ENCODE data around the gene ACSF3. TPM values are rescaled to one million over a fixed set of nuclear protein-coding genes. Genes with fewer than 3 reads are reported as not detected.

ACSF3 gene
- polyA plus RNA-seq, 1 donor from 2014 or later, result 20.8 TPM

DNA sequence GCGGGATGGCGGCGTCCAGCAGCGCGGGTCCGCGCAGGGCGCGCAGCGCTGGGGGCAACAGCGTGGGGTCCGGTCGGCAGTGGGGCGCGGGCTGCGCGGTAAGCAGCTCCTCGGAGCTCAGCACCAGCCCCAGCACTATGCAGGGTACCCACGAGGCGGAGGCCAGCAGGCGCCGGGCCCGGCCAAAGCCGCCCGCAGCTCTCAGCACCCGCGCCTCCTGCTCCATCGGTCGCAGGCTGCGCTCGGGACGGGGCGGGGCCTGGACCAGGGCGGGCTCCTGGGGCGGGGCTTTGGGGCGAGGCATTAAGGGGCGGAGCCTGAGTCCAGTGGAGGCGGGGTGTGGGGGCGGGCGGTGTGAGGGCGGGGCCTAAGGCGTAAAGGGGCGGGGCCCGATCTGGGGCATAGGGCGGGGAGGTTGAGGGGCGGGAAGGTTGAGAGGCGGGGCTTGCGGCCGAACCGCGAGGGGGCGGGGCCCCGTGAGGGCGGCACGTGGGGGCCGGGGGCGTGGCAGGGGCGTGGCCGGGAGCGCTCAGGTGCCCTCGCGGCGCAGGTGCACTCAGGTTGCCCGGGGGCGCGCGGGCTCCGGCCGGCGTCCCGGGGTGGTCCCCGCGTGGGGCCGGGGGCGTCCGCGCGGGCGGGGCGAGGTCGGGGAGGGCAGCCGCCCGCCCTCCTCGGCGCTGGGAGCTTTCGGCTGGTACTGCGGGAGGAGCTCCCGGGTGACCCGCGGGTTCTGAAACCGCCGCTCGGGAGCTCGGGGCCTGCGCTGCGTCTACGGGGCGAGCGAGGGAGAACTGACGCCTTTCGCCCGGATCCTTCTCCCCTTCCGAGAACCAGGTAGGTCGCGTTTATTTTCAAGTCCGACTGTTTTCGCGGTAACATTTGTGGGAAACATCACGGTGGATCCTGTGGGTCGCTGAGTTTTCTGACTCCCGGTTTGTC is 108.1 kb downstream of the ACSF3 start:
- H3K27ac ChIP-seq (ENCODE audit: low read length), result no peak overlapping the region
- H3K9ac ChIP-seq (ENCODE audit: low read length), result no peak overlapping the region
- H3K9me2 ChIP-seq (ENCODE audit: insufficient read depth, low read length), result no peaks in the 10 kb centered on the region
- H3K4me2 ChIP-seq (ENCODE audit: low read length), result no peak overlapping the region
- no peak for TF ChIP-seq POLR2AphosphoS5 (IDR thresholded peaks at IDR 0.05)
- TF ChIP-seq, protein P1, sequence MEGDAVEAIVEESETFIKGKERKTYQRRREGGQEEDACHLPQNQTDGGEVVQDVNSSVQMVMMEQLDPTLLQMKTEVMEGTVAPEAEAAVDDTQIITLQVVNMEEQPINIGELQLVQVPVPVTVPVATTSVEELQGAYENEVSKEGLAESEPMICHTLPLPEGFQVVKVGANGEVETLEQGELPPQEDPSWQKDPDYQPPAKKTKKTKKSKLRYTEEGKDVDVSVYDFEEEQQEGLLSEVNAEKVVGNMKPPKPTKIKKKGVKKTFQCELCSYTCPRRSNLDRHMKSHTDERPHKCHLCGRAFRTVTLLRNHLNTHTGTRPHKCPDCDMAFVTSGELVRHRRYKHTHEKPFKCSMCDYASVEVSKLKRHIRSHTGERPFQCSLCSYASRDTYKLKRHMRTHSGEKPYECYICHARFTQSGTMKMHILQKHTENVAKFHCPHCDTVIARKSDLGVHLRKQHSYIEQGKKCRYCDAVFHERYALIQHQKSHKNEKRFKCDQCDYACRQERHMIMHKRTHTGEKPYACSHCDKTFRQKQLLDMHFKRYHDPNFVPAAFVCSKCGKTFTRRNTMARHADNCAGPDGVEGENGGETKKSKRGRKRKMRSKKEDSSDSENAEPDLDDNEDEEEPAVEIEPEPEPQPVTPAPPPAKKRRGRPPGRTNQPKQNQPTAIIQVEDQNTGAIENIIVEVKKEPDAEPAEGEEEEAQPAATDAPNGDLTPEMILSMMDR (IDR thresholded peaks at IDR 0.05; ENCODE audit: poor library complexity, severe bottlenecking), result no peak
- no peak for TF ChIP-seq EP300 (conservative IDR thresholded peaks at IDR 0.05; ENCODE audit: poor library complexity, severe bottlenecking)
- no peak for TF ChIP-seq TAF1 (IDR thresholded peaks at IDR 0.05; ENCODE audit: low read depth)
- TF ChIP-seq EZH2 (IDR thresholded peaks at IDR 0.05; ENCODE audit: borderline replicate concordance, insufficient read depth, low read length, poor library complexity, severe bottlenecking), result no peak
- TF ChIP-seq, protein P2, sequence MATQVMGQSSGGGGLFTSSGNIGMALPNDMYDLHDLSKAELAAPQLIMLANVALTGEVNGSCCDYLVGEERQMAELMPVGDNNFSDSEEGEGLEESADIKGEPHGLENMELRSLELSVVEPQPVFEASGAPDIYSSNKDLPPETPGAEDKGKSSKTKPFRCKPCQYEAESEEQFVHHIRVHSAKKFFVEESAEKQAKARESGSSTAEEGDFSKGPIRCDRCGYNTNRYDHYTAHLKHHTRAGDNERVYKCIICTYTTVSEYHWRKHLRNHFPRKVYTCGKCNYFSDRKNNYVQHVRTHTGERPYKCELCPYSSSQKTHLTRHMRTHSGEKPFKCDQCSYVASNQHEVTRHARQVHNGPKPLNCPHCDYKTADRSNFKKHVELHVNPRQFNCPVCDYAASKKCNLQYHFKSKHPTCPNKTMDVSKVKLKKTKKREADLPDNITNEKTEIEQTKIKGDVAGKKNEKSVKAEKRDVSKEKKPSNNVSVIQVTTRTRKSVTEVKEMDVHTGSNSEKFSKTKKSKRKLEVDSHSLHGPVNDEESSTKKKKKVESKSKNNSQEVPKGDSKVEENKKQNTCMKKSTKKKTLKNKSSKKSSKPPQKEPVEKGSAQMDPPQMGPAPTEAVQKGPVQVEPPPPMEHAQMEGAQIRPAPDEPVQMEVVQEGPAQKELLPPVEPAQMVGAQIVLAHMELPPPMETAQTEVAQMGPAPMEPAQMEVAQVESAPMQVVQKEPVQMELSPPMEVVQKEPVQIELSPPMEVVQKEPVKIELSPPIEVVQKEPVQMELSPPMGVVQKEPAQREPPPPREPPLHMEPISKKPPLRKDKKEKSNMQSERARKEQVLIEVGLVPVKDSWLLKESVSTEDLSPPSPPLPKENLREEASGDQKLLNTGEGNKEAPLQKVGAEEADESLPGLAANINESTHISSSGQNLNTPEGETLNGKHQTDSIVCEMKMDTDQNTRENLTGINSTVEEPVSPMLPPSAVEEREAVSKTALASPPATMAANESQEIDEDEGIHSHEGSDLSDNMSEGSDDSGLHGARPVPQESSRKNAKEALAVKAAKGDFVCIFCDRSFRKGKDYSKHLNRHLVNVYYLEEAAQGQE (IDR thresholded peaks at IDR 0.05; ENCODE audit: borderline replicate concordance), result no peak
- no peak for TF ChIP-seq RAD21 (conservative IDR thresholded peaks at IDR 0.05)
- no peak for TF ChIP-seq MXI1 (conservative IDR thresholded peaks at IDR 0.05; ENCODE audit: poor library complexity, severe bottlenecking)
- TF ChIP-seq SMC3 (conservative IDR thresholded peaks at IDR 0.05; ENCODE audit: poor library complexity), result no peak
- peak overlapping the region; percentile 55 for H3K4me3 ChIP-seq (ENCODE audit: low read length)
- no peak overlapping the region for H2AFZ ChIP-seq (ENCODE audit: low read depth, low read length)
- H3K36me3 ChIP-seq (ENCODE audit: insufficient read depth, low read length), result no peaks in the 10 kb centered on the region
- H3K27me3 ChIP-seq (ENCODE audit: insufficient read depth, low read depth, low read length), result peaks cover 53% of the 10 kb centered on the region
- H3K9me3 ChIP-seq (ENCODE audit: low read length), result peaks cover 6% of the 10 kb centered on the region
- no peaks in the 10 kb centered on the region for H3F3A ChIP-seq (ENCODE audit: insufficient read depth, low read length, poor library complexity, severe bottlenecking)
- no peaks in the 10 kb centered on the region for H3K79me2 ChIP-seq (replicated peaks; ENCODE audit: insufficient read depth, low read length)
- no peaks in the 10 kb centered on the region for H4K20me1 ChIP-seq (ENCODE audit: insufficient read depth)

DNA sequence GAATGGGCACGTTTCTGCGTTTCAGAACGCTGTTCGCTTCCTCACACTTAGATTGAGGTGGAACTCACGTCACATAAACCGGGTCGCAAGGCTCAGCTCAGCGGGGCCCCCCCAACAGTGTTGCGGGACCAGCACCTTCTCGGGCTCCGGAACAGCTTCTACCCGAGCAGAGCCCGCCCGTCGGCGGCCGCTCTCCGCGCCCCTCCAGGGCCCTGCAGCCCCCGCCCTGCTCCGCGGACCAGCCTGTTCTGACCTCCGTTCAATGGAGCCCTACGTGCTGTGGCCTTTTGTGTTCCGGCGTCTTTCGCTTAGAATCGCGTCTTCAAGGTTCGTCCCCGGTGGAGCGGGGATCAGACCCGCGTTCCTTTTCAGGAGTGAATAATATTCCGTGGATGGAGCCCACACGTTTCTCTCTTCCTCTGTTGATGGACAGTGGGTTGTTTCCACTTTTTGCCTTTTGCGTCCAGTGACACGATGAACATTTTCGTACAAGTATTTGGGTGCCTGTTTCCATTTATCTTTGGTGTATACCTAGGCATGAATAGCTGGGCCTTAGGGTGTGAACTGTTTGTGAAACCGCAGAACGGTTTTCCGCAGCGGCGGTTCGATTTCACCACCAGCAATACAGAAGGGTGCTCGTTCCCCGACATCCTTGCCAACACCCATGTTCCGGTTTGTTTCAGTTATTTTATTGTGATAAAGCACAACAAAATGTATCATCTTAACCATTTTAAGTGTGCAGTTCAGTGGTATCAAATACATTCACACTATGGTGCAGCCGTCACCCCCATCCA is 109.0 kb downstream of the ACSF3 start:
- peaks cover 53% of the 10 kb centered on the region for H3K27me3 ChIP-seq (ENCODE audit: insufficient read depth, low read depth, low read length)
- TF ChIP-seq, protein P2 (IDR thresholded peaks at IDR 0.05; ENCODE audit: borderline replicate concordance), result no peak
- peak; percentile 14 for TF ChIP-seq EZH2 (IDR thresholded peaks at IDR 0.05; ENCODE audit: borderline replicate concordance, insufficient read depth, low read length, poor library complexity, severe bottlenecking)
- H3K9me2 ChIP-seq (ENCODE audit: insufficient read depth, low read length), result no peaks in the 10 kb centered on the region
- H2AFZ ChIP-seq (ENCODE audit: low read depth, low read length), result no peak overlapping the region
- H4K20me1 ChIP-seq (ENCODE audit: insufficient read depth), result no peaks in the 10 kb centered on the region
- no peaks in the 10 kb centered on the region for H3F3A ChIP-seq (ENCODE audit: insufficient read depth, low read length, poor library complexity, severe bottlenecking)
- peaks cover 6% of the 10 kb centered on the region for H3K9me3 ChIP-seq (ENCODE audit: low read length)
- peak overlapping the region; percentile 53 for H3K4me3 ChIP-seq (ENCODE audit: low read length)
- no peak overlapping the region for H3K4me2 ChIP-seq (ENCODE audit: low read length)
- no peaks in the 10 kb centered on the region for H3K36me3 ChIP-seq (ENCODE audit: insufficient read depth, low read length)
- no peak overlapping the region for H3K9ac ChIP-seq (ENCODE audit: low read length)
- H3K27ac ChIP-seq (ENCODE audit: low read length), result no peak overlapping the region
- no peaks in the 10 kb centered on the region for H3K79me2 ChIP-seq (replicated peaks; ENCODE audit: insufficient read depth, low read length)

Measured in neural cell (in vitro differentiated cells).